NCI-H1092 treated with DMSO at 0.1 percent for 48 hours (cell line): ENCODE data around the gene HOXC10.

Source experiments
- DNase-seq: peaks from one replicate; lab custom pipeline; 2025; lab: John Stamatoyannopoulos, UW

The HOXC10 gene

GRCh38 chr12:53991077-53991460, 6.1 kb downstream of the HOXC10 start:
- DNase-seq, result peak; percentile 53

- no peak for DNase-seq
Observed at GRCh38 chr12:53992377-53992889, 7.5 kb downstream of the HOXC10 start.

GRCh38 chr12:53993162-53994008, 8.4 kb downstream of the HOXC10 start:
- no peak for DNase-seq

GRCh38 chr12:53994009-53994263, 9.0 kb downstream of the HOXC10 start:
- no peak for DNase-seq

GRCh38 chr12:53994264-53995001, 9.5 kb downstream of the HOXC10 start:
- no peak for DNase-seq

- DNase-seq, result peak; percentile 61
Observed at GRCh38 chr12:53995002-53995377, 10.0 kb downstream of the HOXC10 start.

GRCh38 chr12:53995378-53996239, 10.7 kb downstream of the HOXC10 start:
- DNase-seq, result peak; percentile 61

- DNase-seq, result no peak
Observed at GRCh38 chr12:53996240-53997203, 11.6 kb downstream of the HOXC10 start.

- DNase-seq, result no peak
Observed at GRCh38 chr12:53997204-53998109, 12.5 kb downstream of the HOXC10 start.

- no peak for DNase-seq
Observed at GRCh38 chr12:53998110-53998899, 13.4 kb downstream of the HOXC10 start.

- DNase-seq, result no peak
Observed at GRCh38 chr12:53998900-53999236, 13.9 kb downstream of the HOXC10 start.

- peak; percentile 90 for DNase-seq
Observed at GRCh38 chr12:53999559-54000115, 14.7 kb downstream of the HOXC10 start.

GRCh38 chr12:54000116-54001114, 15.5 kb downstream of the HOXC10 start, which contains the start of gene HOXC9:
Gene HOXC9, plus strand, starts transcription at chr12:54000161. Its CDS starts 28 bp downstream, at chr12:54000189.
- no peak for DNase-seq

GRCh38 chr12:54001283-54002187, 16.6 kb downstream of the HOXC10 start:
- DNase-seq, result no peak

- DNase-seq, result no peak
Observed at GRCh38 chr12:54002278-54002914, 17.4 kb downstream of the HOXC10 start.

- DNase-seq, result no peak
Observed at GRCh38 chr12:54002915-54003389, 18.0 kb downstream of the HOXC10 start.
